ENCODE results near the gene MIOX. TPM values are rescaled to one million over a fixed set of nuclear protein-coding genes. Genes with fewer than 3 reads are reported as not detected.

MIOX gene
- total RNA-seq, 1 donor from 2014 or later = 0.35 TPM

DNA sequence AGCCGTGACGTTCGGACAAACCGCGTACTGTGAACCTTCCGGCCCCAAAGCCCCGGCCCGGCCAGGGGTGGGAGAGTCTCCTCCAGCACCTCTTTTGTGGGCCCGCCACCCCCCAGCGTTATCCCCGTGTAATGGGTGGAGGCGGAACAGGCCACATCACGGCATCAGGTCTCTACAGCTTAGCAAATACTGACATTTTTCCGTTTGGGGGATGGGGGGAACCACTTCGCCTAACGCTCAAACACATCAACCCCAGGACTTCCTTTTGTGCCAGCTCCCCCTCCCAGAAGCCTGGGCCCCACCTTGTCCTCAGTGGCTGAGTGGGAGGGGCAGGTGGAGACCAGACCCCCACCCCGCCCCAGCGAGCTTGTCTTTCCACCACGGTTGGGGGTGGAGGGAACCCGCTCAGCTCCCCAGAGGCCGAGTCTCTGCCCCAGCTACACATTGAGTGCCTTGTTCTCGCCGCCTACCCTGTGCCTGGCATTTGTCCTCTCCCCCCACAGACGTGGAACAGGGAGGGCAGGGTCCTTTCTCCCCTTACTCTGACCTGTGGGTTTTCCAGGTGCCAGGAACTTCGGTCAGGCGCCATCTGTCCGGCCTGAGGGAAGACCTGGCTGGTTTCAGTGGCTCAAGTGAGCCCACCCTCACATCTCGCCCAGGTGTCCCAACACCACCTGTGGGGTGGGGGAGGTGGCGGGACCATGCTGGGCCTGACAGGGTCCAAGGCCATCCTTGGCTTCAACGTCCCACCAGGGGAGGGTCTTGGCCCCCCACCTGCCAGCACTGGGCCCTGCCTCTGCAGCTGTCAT lies 41.4 kb upstream of the MIOX start:
- H3K9me3 Mint-ChIP-seq = no peaks in the 10 kb centered on the region
- peaks cover 11% of the 10 kb centered on the region for H3K36me3 Mint-ChIP-seq (ENCODE audit: low read depth)
- H3K27me3 Mint-ChIP-seq (ENCODE audit: low read depth) = peaks cover 8% of the 10 kb centered on the region
- TF ChIP-seq, protein P1, sequence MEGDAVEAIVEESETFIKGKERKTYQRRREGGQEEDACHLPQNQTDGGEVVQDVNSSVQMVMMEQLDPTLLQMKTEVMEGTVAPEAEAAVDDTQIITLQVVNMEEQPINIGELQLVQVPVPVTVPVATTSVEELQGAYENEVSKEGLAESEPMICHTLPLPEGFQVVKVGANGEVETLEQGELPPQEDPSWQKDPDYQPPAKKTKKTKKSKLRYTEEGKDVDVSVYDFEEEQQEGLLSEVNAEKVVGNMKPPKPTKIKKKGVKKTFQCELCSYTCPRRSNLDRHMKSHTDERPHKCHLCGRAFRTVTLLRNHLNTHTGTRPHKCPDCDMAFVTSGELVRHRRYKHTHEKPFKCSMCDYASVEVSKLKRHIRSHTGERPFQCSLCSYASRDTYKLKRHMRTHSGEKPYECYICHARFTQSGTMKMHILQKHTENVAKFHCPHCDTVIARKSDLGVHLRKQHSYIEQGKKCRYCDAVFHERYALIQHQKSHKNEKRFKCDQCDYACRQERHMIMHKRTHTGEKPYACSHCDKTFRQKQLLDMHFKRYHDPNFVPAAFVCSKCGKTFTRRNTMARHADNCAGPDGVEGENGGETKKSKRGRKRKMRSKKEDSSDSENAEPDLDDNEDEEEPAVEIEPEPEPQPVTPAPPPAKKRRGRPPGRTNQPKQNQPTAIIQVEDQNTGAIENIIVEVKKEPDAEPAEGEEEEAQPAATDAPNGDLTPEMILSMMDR (conservative IDR thresholded peaks at IDR 0.05) = no peak
- H3K27ac Mint-ChIP-seq (ENCODE audit: unreplicated experiment) = no peak overlapping the region
- DNase-seq (ENCODE audit: low read depth, low spot score) = no peak
- peaks cover 5% of the 10 kb centered on the region for H3K4me1 Mint-ChIP-seq
- peak overlapping the region; percentile 47 for H3K4me3 Mint-ChIP-seq

DNA sequence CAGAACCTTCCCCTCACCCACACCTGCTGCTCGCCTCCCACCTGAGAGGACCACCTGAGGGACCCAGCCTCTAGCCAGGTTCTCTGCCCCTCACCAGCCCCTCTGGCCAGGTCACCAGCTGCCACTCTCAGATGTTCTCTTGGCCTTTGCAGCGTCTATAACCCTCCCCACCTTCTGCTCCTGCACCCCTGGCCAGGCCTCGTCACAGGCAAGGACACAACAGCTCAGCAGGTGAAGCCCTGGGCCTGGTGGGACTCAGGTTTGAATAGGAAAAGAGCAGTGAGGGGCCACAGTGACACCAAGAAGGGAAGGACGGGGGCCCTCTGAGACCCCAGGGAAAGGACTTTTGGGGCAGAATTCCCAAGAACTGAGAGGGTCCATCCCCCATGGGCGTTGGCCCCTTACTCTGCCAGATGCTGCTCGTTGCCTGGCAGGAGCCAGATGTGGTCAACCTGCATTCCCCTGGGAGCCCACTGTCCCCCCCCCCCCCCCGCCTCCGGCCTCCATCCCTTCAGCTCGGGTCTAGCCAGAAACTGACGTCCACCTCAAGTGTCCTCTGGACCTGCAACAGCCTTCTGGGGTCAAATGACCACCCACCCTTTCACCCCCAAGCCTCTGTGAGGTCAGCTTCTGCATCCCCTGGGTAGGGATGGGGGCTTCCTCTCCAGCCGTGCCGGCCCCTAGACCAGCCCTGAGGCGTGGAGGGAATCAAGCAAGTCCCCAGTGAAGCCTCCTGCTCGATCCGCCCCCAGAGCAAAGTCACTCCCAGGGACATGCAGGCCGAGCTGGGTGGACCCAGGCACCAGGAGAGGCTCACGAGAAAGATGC lies 40.6 kb upstream of the MIOX start:
- Mint-ChIP-seq H3K4me3 (peak overlapping the region; percentile 47), H3K27ac (ENCODE audit: unreplicated experiment) (no peak overlapping the region), H3K4me1 (peaks cover 5% of the 10 kb centered on the region), H3K9me3 (no peaks in the 10 kb centered on the region), H3K27me3 (ENCODE audit: low read depth) (peaks cover 8% of the 10 kb centered on the region), H3K36me3 (ENCODE audit: low read depth) (peaks cover 11% of the 10 kb centered on the region)
- TF ChIP-seq, protein P1 (conservative IDR thresholded peaks at IDR 0.05) = no peak
- no peak for DNase-seq (ENCODE audit: low read depth, low spot score)

DNA sequence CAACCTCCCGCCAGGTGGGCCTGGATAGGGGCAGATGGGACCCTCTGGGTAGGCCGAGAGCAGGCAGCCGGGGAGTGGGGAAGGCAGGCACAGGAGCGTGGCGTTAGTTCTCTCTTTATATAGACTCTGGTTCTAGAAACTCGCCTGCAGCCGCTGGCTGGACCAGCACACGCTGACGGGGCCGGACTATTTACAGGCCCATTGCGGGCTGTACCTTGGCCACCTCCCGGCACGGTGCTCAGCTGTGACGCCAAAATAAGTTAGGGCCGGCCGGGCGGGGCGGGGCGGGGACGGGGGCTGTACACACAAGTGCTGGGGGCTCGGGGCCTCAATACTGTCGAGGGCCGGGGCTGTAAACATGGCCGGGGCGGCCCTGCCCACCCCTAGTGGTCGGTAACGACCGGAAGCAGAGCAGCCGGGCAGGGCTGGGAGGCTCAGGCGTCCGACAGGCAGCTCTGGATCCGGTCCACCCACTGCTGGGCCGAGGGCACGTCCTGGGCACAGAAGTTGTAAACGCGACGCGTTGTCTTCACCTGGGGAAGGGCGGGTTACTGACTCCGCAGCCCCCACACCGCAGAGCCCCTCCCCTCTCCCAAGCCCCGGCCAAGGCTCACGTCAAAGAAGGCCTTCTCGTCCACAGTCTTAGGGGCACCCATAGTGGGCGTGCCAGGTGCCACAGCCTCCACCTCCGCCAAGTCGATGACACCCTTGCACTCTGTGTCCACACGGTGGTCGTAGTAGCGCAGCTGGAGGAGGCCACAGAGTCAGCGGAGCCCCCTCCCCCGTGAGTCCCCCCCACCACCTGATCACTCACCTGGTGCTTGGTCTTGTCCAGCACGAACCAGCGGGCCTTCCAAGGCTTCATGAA lies 39.7 kb upstream of the MIOX start:
- Mint-ChIP-seq H3K4me1 (peaks cover 5% of the 10 kb centered on the region), H3K36me3 (ENCODE audit: low read depth) (peaks cover 11% of the 10 kb centered on the region), H3K27ac (ENCODE audit: unreplicated experiment) (no peak overlapping the region), H3K4me3 (no peak overlapping the region), H3K9me3 (no peaks in the 10 kb centered on the region), H3K27me3 (ENCODE audit: low read depth) (peaks cover 8% of the 10 kb centered on the region)
- TF ChIP-seq, protein P1 (conservative IDR thresholded peaks at IDR 0.05) = no peak
- no peak for DNase-seq (ENCODE audit: low read depth, low spot score)

DNA sequence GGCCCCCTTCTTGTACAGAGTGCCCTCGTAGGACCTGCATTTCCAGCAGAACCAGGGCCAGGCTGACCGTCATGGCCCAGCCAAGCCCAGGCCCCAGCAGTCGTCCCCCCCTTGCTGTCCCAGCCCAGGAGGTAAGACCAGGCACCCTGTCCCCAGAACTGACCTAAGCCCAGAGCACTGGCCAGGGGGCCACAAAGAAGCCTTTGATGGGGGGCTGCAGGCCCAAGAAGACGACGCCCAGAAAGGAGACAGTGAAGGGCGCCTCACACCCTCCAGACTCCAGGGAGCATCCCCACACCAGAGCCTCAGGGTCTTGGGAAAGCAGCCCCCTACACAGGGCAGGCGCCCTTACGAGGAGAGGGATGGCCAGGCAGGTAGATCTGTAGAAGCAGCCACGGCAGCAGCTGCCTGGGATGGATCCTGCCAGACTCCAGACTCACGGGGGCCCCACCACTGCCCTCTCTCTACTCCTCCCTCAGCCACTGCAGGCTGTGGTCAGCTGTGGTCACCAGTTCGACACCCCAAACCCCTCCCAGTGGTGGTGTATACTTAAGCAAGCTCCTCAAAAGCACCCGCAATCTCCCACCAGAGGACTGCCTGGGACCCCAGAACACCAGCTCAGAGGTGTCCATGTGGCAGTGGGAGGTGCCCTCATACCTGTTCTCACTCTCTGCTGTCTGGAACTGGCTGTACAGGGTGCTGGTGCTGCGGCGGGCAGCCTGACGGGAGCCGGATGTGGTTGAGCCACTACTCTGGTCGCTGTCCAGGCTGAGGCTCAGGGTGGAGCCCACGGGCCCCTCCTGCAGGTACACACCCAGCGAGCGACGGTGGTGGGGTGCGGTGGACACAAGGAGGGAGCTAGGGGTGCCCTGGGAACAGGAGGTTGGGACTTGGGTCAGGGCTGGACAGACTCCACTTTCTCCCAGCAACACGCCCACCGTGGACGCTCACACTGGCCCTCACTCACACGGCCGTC lies 38.8 kb upstream of the MIOX start:
- DNase-seq (ENCODE audit: low read depth, low spot score) = no peak
- Mint-ChIP-seq H3K4me1 (peaks cover 8% of the 10 kb centered on the region), H3K36me3 (ENCODE audit: low read depth) (peaks cover 11% of the 10 kb centered on the region), H3K4me3 (no peak overlapping the region), H3K27me3 (ENCODE audit: low read depth) (peaks cover 5% of the 10 kb centered on the region), H3K9me3 (no peaks in the 10 kb centered on the region), H3K27ac (ENCODE audit: unreplicated experiment) (peak overlapping the region; percentile 75)
- TF ChIP-seq, protein P1 (conservative IDR thresholded peaks at IDR 0.05) = no peak
